Ectodermal cell (in vitro differentiated cells): ENCODE data around the gene TBX15.
"Not testable (repeated sequence)": the region's sequence is repeated elsewhere in the genome, so short reads cannot be mapped to it uniquely, and the experiment has no call there.

Source experiments
- H3K27ac ChIP-seq: 2 replicates; pipeline ENCODE4 v1.7.0; 2013; ENCODE audit warnings: mild to moderate bottlenecking, low read depth, low read length; ENCODE audit not compliant: insufficient read depth, poor library complexity, severe bottlenecking
- H3K27me3 ChIP-seq: 2 replicates; pipeline ENCODE4 v1.7.0; 2013; ENCODE audit warnings: mild to moderate bottlenecking, low read length; ENCODE audit not compliant: insufficient read depth, control insufficient read depth, poor library complexity, severe bottlenecking
- H3K36me3 ChIP-seq: one replicate; pipeline ENCODE4 v1.7.0; 2013; ENCODE audit warnings: low read length; ENCODE audit not compliant: control insufficient read depth, insufficient read depth
- H3K4me1 ChIP-seq: one replicate; pipeline ENCODE4 v1.7.0; 2013; ENCODE audit warnings: low read length; ENCODE audit not compliant: control insufficient read depth, insufficient read depth
- H3K4me3 ChIP-seq: 2 replicates; pipeline ENCODE4 v1.7.0; 2013; ENCODE audit warnings: low read depth, low read length, control low read depth; ENCODE audit not compliant: insufficient read depth
- H3K9me3 ChIP-seq: 2 replicates; pipeline ENCODE4 v1.7.0; 2013; ENCODE audit warnings: mild to moderate bottlenecking, low read length, moderate library complexity; ENCODE audit not compliant: control insufficient read depth
- WGBS, 2 experiments: methylation state at CpG; one replicate each; pipeline ENCODE4 v1.1.7; 2013; ENCODE audit warnings: missing lambda C conversion rate in 2 of 2; 5-methylcytosine and 5-hydroxymethylcytosine counted together

The TBX15 gene

GRCh38 chr1:118927427-118928187 lies 60.5 kb downstream of the TBX15 start:
- H3K27me3 ChIP-seq = no peaks in the 10 kb centered on the region
- 91 to 93% methylated on average over 4 of the region's 4 CpGs for WGBS, 2 experiments
- H3K27ac ChIP-seq = no peak overlapping the region
- no peaks in the 10 kb centered on the region for H3K4me1 ChIP-seq
- no peaks in the 10 kb centered on the region for H3K36me3 ChIP-seq
- no peak overlapping the region for H3K4me3 ChIP-seq
- H3K9me3 ChIP-seq = no peaks in the 10 kb centered on the region

- no peaks in the 10 kb centered on the region for H3K36me3 ChIP-seq
- H3K27me3 ChIP-seq = no peaks in the 10 kb centered on the region
- H3K4me3 ChIP-seq = no peak overlapping the region
- no peak overlapping the region for H3K27ac ChIP-seq
- no peaks in the 10 kb centered on the region for H3K4me1 ChIP-seq
- H3K9me3 ChIP-seq = no peaks in the 10 kb centered on the region
These were observed 61.9 kb downstream of the TBX15 start for GRCh38 chr1:118926261-118926660.

- Histone ChIP-seq H3K4me1 (no peaks in the 10 kb centered on the region), H3K9me3 (no peaks in the 10 kb centered on the region), H3K36me3 (no peaks in the 10 kb centered on the region), H3K4me3 (no peak overlapping the region), H3K27ac (no peak overlapping the region), H3K27me3 (no peaks in the 10 kb centered on the region)
- 67 to 76% methylated on average over 2 of the region's 2 CpGs for WGBS, 2 experiments
These were observed 62.5 kb downstream of the TBX15 start for GRCh38 chr1:118925651-118926050.

DNA sequence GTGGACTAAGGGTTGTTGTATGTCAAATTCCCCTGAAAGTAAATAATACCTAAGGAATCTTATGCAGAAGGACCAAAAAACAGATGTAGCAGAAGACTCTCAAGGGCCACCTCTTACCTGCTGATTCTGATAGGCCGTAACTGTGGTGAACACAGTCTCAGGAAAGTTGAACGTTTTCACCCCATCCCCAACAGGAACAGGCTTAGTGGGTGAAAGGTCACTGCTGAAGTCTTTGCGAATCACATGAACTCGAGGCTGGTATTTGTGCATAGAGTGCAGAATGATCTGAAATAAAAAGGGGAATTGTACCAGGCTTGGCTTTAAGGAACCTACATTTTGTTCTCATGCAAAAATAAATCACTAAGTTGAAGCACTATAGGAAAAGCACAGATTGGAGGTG lies 64.8 kb downstream of the TBX15 start:
- Histone ChIP-seq H3K9me3 (no peaks in the 10 kb centered on the region), H3K4me3 (no peak overlapping the region), H3K36me3 (no peaks in the 10 kb centered on the region), H3K27ac (no peak overlapping the region), H3K4me1 (no peaks in the 10 kb centered on the region), H3K27me3 (no peaks in the 10 kb centered on the region)
- 78 to 90% methylated on average over 4 of the region's 4 CpGs for WGBS, 2 experiments

DNA sequence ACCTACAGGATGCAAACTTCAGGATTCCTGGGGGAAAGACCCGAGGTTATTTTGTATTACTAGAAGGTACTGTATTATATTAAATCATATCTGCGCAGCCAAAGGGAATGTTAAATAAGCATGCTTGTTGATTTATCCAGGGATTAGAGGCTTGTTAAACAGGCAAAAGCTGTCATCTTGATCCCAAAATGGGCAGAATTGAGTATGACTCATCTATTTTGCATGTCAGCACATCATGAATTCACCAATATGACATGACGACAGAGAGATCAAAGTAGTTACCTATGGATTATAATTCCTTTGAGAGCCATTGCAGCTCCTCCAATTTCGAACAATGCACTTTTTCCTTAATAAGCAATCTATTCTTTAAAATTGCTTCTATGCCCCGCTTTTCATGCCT lies 66.1 kb downstream of the TBX15 start:
- no peak overlapping the region for H3K4me3 ChIP-seq
- WGBS, 2 experiments = 94 to 98% methylated on average over 5 of the region's 5 CpGs
- no peaks in the 10 kb centered on the region for H3K9me3 ChIP-seq
- H3K4me1 ChIP-seq = no peaks in the 10 kb centered on the region
- H3K36me3 ChIP-seq = no peaks in the 10 kb centered on the region
- H3K27ac ChIP-seq = no peak overlapping the region
- H3K27me3 ChIP-seq = no peaks in the 10 kb centered on the region

DNA sequence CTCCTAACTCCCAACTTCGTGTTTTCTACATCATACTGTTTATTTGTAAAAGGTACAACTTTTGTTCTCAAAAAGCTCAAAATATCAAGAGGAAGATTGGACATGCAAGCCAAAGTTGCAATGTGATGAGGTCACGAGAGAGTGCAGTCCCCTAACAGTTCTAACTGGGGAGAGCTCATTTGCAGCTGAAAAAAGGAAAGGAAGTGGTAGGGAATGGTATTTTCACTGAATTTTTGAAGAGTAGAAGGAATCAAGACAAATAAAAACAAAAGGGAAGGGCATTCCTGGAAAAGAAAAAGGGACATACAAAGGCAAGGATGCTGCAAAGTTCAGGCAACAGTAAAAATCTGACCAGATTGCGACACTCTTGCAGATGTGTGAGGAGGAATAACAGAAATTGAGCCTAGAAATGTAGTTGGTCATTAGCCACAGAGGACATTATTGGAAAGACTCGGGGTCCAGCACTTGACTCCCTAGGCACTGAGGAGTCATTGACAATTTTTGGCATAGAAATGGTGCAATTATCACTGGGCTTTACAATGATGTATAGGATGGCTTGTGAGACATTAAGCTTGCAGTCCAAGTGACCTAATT lies 67.9 kb downstream of the TBX15 start:
- WGBS, 2 experiments = 83 to 89% methylated on average over 4 of the region's 4 CpGs
- Histone ChIP-seq H3K27me3 (no peaks in the 10 kb centered on the region), H3K9me3 (no peaks in the 10 kb centered on the region), H3K4me3 (no peak overlapping the region), H3K36me3 (no peaks in the 10 kb centered on the region), H3K4me1 (no peaks in the 10 kb centered on the region), H3K27ac (no peak overlapping the region)

DNA sequence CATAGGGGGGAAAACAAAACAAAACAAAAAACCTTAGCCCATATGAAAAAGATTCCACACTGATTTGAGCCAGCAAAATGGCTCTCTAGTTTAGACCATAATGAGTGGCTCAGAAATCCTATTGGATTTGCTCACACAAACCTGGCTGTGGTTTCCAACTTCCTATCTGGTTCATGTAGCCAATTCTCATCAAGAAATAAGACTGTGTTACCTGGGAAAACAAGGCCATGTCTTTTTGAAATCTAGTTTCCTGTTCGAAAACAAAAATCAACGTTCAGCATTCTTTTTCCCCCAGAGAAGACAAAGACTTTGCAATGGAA lies 69.2 kb downstream of the TBX15 start:
- WGBS, 2 experiments = 89 to 91% methylated on average over 2 of the region's 2 CpGs
- Histone ChIP-seq H3K36me3 (no peaks in the 10 kb centered on the region), H3K27me3 (no peaks in the 10 kb centered on the region), H3K4me3 (no peak overlapping the region), H3K9me3 (no peaks in the 10 kb centered on the region), H3K27ac (no peak overlapping the region), H3K4me1 (no peaks in the 10 kb centered on the region)

GRCh38 chr1:118918230-118918939 lies 69.8 kb downstream of the TBX15 start:
- H3K27ac ChIP-seq = no peak overlapping the region

DNA sequence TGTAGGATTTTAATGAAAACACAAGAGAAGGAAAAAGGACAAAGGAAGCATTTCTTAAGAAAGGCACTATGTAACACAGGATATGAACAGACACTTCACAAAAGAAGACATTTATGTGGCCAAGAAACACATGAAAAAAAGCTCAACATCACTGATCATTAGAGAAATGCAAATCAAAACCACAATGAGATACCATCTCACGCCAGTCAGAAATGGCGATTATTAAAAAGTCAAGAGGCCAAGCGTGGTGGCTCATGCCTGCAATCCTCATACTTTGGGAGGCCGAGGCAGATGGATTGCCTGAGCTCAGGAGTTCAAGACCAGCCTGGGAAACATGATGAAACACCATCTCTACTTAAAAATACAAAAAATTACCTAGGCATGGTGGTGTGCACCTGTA lies 71.8 kb downstream of the TBX15 start:
- not testable (repeated sequence) for H3K27me3 ChIP-seq, H3K36me3 ChIP-seq, H3K9me3 ChIP-seq, H3K4me3 ChIP-seq, H3K27ac ChIP-seq, H3K4me1 ChIP-seq
- WGBS, 2 experiments = 91 to 95% methylated on average over 4 of the region's 4 CpGs

More at GRCh38 chr1:118918230-118918939, 69.8 kb downstream of the TBX15 start:
- Histone ChIP-seq H3K36me3 (no peaks in the 10 kb centered on the region), H3K4me3 (no peak overlapping the region), H3K27me3 (no peaks in the 10 kb centered on the region), H3K9me3 (no peaks in the 10 kb centered on the region), H3K4me1 (no peaks in the 10 kb centered on the region)
- 97 to 100% methylated on average over 2 to 5 of the region's 6 CpGs for WGBS, 2 experiments

GRCh38 chr1:118914379-118915161 lies 73.6 kb downstream of the TBX15 start:
- WGBS, 2 experiments = 96% methylated on average over 2 of the region's 2 CpGs
- H3K4me1 ChIP-seq = no peaks in the 10 kb centered on the region
- H3K27ac ChIP-seq = no peak overlapping the region
- H3K4me3 ChIP-seq = no peak overlapping the region
- no peaks in the 10 kb centered on the region for H3K9me3 ChIP-seq
- H3K27me3 ChIP-seq = no peaks in the 10 kb centered on the region
- H3K36me3 ChIP-seq = no peaks in the 10 kb centered on the region
